Measurements from ENCODE around the gene RASD2. TPM values are rescaled to one million over a fixed set of nuclear protein-coding genes. Genes with fewer than 3 reads are reported as not detected.
A peak's percentile ranks its signal among the peaks of the same experiment; 100 is the strongest.

Gene RASD2
- total RNA-seq, 2 experiments from 2014 or later: not detected

DNA sequence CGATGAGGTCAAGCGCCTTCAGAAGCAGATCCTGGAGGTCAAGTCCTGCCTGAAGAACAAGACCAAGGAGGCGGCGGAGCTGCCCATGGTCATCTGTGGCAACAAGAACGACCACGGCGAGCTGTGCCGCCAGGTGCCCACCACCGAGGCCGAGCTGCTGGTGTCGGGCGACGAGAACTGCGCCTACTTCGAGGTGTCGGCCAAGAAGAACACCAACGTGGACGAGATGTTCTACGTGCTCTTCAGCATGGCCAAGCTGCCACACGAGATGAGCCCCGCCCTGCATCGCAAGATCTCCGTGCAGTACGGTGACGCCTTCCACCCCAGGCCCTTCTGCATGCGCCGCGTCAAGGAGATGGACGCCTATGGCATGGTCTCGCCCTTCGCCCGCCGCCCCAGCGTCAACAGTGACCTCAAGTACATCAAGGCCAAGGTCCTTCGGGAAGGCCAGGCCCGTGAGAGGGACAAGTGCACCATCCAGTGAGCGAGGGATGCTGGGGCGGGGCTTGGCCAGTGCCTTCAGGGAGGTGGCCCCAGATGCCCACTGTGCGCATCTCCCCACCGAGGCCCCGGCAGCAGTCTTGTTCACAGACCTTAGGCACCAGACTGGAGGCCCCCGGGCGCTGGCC, 11.0 kb downstream of the RASD2 start:
- Mint-ChIP-seq H3K27me3 (peaks cover 6% of the 10 kb centered on the region), H3K27ac (no peak overlapping the region), H3K9me3 (no peaks in the 10 kb centered on the region), H3K36me3 (ENCODE audit: low read depth) (no peaks in the 10 kb centered on the region), H3K4me3 (no peak overlapping the region), H3K4me1 (peaks cover 18% of the 10 kb centered on the region)
- POLR2A ChIA-PET: no interaction called here
- no peak for DNase-seq
- CTCF ChIA-PET: interaction anchor here (0.6 to 2.1 kb wide), 4 partner anchors 10 to 159 kb away, joined by 3 to 11 read pairs (median 5); partner anchors contain the start of gene RASD2

DNA sequence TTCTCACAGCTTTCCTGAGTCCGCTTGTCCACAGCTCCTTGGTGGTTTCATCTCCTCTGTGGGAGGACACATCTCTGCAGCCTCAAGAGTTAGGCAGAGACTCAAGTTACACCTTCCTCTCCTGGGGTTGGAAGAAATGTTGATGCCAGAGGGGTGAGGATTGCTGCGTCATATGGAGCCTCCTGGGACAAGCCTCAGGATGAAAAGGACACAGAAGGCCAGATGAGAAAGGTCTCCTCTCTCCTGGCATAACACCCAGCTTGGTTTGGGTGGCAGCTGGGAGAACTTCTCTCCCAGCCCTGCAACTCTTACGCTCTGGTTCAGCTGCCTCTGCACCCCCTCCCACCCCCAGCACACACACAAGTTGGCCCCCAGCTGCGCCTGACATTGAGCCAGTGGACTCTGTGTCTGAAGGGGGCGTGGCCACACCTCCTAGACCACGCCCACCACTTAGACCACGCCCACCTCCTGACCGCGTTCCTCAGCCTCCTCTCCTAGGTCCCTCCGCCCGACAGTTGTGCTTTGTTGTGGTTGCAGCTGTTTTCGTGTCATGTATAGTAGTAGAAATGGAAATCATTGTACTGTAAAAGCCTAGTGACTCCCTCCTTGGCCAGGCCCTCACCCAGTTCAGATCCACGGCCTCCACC, 11.7 kb downstream of the RASD2 start:
- H3K27me3 Mint-ChIP-seq: peaks cover 7% of the 10 kb centered on the region

DNA sequence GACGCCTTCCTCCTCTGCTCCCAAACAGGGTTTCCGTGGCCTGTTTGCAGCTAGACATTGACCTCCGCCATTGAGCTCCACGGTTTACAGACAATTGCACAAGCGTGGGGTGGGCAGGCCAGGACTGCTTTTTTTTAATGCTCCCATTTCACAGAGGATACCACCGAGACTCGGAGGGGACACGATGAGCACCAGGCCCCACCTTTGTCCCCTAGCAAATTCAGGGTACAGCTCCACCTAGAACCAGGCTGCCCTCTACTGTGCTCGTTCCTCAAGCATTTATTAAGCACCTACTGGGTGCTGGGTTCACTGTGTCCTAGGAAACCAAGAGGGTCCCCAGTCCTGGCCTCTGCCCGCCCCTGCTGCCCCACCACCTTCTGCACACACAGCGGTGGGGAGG, 12.2 kb downstream of the RASD2 start:
- POLR2A ChIA-PET: no interaction called here
- DNase-seq: no peak
- CTCF ChIA-PET: interaction anchor here (1.3 to 2.1 kb wide), 4 partner anchors 8 to 23 kb away, joined by 3 to 11 read pairs (median 6); partner anchors contain the start of gene RASD2
- peak overlapping the region; percentile 87 for H3K27ac Mint-ChIP-seq
- peaks cover 9% of the 10 kb centered on the region for H3K27me3 Mint-ChIP-seq
- no peaks in the 10 kb centered on the region for H3K36me3 Mint-ChIP-seq (ENCODE audit: low read depth)
- peak overlapping the region; percentile 2 for H3K4me3 Mint-ChIP-seq
- peaks cover 18% of the 10 kb centered on the region for H3K4me1 Mint-ChIP-seq
- no peaks in the 10 kb centered on the region for H3K9me3 Mint-ChIP-seq

More for the DNA sequence above, 11.7 kb downstream of the RASD2 start:
- POLR2A ChIA-PET: no interaction called here
- H3K4me3 Mint-ChIP-seq: peak overlapping the region; percentile 2
- H3K4me1 Mint-ChIP-seq: peaks cover 18% of the 10 kb centered on the region
- no peaks in the 10 kb centered on the region for H3K36me3 Mint-ChIP-seq (ENCODE audit: low read depth)
- H3K9me3 Mint-ChIP-seq: no peaks in the 10 kb centered on the region
- peak overlapping the region; percentile 87 for H3K27ac Mint-ChIP-seq
- DNase-seq: peak; percentile 94
- CTCF ChIA-PET: interaction anchor here (1.3 to 2.1 kb wide), 3 partner anchors 11 to 23 kb away, joined by 3 to 11 read pairs (median 6); partner anchors contain the start of gene RASD2

DNA sequence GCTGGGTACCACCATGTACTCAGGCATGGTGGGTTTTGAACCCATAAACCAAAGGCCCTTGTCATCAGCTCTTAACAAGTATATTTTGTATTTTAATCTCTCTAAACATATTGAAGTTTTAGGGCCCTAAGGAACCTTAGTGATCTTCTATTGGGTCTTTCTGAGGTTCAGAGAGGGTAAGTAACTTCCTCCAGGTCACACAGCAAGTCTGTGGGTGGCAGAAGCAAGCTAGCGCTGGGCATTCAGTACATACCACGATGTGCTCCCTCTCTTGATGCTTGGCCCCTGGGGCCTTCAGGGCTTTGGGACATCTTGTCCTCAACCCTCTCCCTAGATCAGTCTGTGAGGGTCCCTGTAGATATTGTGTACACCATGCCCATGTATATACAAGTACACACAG, 12.7 kb downstream of the RASD2 start:
- no peak overlapping the region for H3K27ac Mint-ChIP-seq
- no peaks in the 10 kb centered on the region for H3K36me3 Mint-ChIP-seq (ENCODE audit: low read depth)
- H3K9me3 Mint-ChIP-seq: no peaks in the 10 kb centered on the region
- ChIA-PET POLR2A (no interaction called here), CTCF (interaction anchor here (0.5 to 2.1 kb wide), 4 partner anchors 9 to 37 kb away, joined by 3 to 11 read pairs (median 6); partner anchors contain the start of gene RASD2)
- H3K4me3 Mint-ChIP-seq: no peak overlapping the region
- peaks cover 13% of the 10 kb centered on the region for H3K27me3 Mint-ChIP-seq
- DNase-seq: no peak
- peaks cover 18% of the 10 kb centered on the region for H3K4me1 Mint-ChIP-seq

DNA sequence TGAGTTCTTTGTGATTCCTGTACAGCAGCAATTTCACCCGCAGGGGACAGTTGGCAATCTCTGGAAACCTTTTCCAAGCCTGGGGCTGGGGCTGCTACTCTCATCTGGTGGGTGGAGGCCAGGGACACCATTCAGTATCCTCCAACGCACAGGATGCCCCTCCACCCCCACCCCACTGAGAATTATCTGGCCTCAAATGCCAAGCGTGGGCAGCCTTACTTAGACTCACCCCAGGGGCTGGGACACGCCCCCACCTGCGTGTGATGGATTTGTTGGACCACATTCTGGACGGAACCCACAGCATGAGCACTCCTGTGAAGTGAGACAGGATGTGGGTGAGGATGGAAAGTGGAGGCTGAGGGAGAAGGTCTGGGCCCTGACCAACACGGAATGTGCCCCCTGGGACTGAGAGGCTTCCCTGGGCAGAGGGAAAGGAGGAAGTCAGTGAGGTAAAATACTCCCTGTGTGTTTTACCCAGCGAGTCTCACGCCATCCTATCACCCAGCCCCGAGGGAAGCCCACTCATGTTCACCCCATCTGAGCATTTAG, 13.7 kb downstream of the RASD2 start:
- ChIA-PET POLR2A (no interaction called here), CTCF (interaction anchor here (2.1 kb wide), 1 partner anchor 10 kb away, joined by 5 read pairs; no protein-coding TSS in a partner anchor)
- no peaks in the 10 kb centered on the region for H3K36me3 Mint-ChIP-seq (ENCODE audit: low read depth)
- H3K4me3 Mint-ChIP-seq: no peak overlapping the region
- no peak for DNase-seq
- no peak overlapping the region for H3K27ac Mint-ChIP-seq
- peaks cover 18% of the 10 kb centered on the region for H3K4me1 Mint-ChIP-seq
- no peaks in the 10 kb centered on the region for H3K9me3 Mint-ChIP-seq
- peaks cover 10% of the 10 kb centered on the region for H3K27me3 Mint-ChIP-seq

DNA sequence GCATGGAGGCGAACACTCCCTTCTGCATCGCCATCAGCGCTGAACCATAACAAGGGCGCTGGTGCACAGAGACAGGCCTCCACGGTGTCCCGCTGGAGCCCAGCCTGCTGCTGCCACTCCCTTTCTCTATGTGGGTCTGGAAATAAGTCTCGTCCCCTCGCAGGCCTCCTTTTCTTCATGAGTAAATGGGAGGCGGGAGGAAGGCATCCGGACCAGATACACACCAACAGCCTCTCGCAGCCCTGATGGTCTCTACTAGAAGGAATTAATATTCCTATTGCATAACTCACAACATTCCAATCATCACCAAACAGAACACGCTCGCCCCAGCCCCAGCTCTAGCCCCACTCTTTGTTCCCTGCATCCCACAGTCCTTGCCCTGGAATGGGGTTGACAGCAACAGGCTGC, 14.9 kb downstream of the RASD2 start:
- ChIA-PET CTCF (no interaction called here), POLR2A (no interaction called here)
- DNase-seq: no peak
- Mint-ChIP-seq H3K27ac (no peak overlapping the region), H3K27me3 (peaks cover 15% of the 10 kb centered on the region), H3K4me3 (no peak overlapping the region), H3K4me1 (peaks cover 18% of the 10 kb centered on the region), H3K9me3 (no peaks in the 10 kb centered on the region), H3K36me3 (ENCODE audit: low read depth) (no peaks in the 10 kb centered on the region)

DNA sequence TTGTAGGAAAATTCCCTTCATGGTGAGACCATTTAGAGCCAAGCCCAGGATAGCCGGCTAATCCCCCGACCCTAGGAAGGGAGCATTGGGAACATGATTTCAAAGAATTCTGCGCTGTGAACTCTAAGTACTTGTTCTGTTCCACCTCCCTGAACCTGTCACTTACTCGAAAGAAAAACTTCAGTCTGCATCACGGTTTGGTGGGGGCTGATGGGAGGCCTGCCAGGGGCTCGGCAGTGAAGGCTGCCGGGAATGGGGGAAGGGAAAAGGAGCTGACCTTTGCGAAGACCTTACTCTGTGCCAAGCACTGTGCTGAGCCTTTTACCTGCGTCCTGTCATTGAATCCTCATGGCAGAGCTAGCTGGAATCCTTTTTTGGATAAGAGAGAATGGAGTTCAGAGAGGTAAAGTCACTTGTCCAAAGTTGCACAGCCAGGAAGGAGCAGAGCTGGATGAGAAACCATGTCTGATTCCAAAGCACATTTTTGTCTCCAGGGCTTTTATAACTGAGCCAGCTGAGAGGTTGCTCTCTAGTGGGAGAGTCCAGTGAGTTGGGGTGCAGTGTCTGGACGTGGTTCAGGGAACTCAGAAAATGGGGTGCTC, 15.4 kb downstream of the RASD2 start:
- no peak for DNase-seq
- H3K36me3 Mint-ChIP-seq (ENCODE audit: low read depth): no peaks in the 10 kb centered on the region
- POLR2A ChIA-PET: no interaction called here
- no peaks in the 10 kb centered on the region for H3K9me3 Mint-ChIP-seq
- peaks cover 18% of the 10 kb centered on the region for H3K4me1 Mint-ChIP-seq
- CTCF ChIA-PET: interaction anchor here (1.2 kb wide), 1 partner anchor 27 kb away, joined by 3 read pairs; no protein-coding TSS in a partner anchor
- peaks cover 15% of the 10 kb centered on the region for H3K27me3 Mint-ChIP-seq
- H3K4me3 Mint-ChIP-seq: no peak overlapping the region
- no peak overlapping the region for H3K27ac Mint-ChIP-seq

DNA sequence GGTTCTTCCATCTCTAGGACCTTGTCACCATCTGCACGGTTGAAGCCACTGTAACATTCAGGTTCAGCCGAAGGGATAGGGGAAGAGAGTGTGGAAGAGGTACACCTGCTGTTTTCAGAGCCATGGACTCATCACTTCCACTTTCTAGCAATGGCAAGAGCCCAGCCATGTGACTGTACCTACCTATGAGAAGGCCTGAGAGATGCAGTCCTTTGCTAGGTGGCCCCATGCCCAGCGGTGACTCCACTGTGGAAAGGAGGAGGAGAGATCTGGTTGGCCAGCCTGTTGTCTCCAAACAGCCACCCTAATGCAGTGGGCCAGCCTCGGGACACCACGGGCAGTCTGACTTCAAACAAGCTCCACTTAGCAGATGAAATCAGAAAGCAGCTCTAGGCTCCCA, 16.0 kb downstream of the RASD2 start:
- Mint-ChIP-seq H3K9me3 (no peaks in the 10 kb centered on the region), H3K4me3 (no peak overlapping the region), H3K36me3 (ENCODE audit: low read depth) (no peaks in the 10 kb centered on the region), H3K27ac (no peak overlapping the region), H3K4me1 (peaks cover 18% of the 10 kb centered on the region), H3K27me3 (peaks cover 15% of the 10 kb centered on the region)
- ChIA-PET POLR2A (no interaction called here), CTCF (interaction anchor here (1.2 kb wide), 1 partner anchor 27 kb away, joined by 3 read pairs; no protein-coding TSS in a partner anchor)
- DNase-seq: no peak

DNA sequence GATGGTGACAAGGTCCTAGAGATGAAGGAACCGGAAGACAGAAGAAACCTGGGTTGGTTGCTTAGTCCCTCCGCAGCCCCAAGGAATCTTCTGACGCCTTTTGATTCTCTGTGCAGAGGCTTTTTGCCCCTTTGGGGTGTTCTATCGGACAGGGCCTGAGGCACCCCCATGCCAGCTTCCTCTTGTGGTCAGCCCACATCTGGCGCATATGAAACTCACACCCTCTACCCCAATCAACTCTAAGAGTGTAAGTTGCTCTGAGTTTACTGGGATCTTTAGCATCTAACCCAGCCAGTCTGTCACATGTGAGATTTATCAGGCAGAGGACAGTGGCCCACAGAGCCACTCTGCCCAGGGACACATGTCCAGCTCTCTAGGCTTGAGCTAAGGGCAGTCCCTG, 17.4 kb downstream of the RASD2 start:
- Mint-ChIP-seq H3K4me1 (peaks cover 8% of the 10 kb centered on the region), H3K27ac (no peak overlapping the region), H3K36me3 (ENCODE audit: low read depth) (no peaks in the 10 kb centered on the region), H3K4me3 (no peak overlapping the region), H3K27me3 (peaks cover 15% of the 10 kb centered on the region), H3K9me3 (no peaks in the 10 kb centered on the region)
- no peak for DNase-seq
- ChIA-PET POLR2A (no interaction called here), CTCF (no interaction called here)

DNA sequence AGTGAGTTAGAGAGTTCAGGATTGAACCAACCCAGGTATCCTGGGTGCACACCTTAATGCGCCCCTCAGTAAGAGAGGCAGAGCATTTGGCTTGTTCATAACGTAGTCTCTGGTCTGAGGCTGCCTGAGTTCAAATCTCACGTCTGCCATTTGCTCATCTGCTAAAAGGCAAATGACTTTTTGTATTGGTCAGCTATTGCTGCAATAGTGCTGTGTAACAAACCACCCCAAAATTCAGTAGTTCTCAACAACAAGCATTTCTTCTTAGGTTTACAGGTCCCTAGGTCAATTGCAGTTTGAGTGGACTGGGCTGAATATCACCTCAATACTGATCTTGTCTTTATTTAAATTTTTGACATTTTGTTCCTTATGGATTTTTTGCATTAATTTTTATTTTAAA, 18.1 kb downstream of the RASD2 start:
- H3K9me3 Mint-ChIP-seq: no peaks in the 10 kb centered on the region
- no peak overlapping the region for H3K27ac Mint-ChIP-seq
- CTCF ChIA-PET: no interaction called here
- POLR2A ChIA-PET: no interaction called here
- peaks cover 17% of the 10 kb centered on the region for H3K27me3 Mint-ChIP-seq
- H3K36me3 Mint-ChIP-seq (ENCODE audit: low read depth): no peaks in the 10 kb centered on the region
- no peak overlapping the region for H3K4me3 Mint-ChIP-seq
- DNase-seq: no peak
- peaks cover 2% of the 10 kb centered on the region for H3K4me1 Mint-ChIP-seq

DNA sequence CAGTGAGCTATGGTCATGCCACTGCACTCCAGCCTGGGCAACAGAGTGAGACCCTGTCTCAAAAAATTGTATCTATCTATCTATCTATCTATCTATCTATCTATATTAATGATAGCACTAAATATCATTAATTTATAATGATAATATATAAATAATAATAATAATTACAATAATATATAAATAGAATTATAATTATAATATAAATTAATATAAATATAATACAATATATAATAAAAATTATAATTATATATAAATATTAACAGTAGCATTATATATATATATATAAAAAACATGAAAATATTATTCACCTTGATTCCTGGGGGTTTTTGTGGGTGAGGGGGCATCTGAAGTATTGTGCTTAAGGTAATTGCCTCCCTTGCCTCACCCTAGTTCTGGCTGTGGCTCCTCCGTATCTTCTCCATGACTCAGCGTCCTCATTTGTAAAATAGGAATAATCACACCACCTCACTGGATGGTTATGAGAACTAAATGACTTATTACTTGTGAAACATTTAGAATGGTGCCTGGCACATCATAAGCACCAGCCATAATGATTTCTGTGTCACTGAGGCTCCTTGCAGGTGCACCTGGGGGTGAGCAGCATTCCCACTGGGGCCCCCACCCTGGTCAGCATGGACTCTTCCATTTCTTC, 18.8 kb downstream of the RASD2 start:
- no peak overlapping the region for H3K27ac Mint-ChIP-seq
- peaks cover 17% of the 10 kb centered on the region for H3K27me3 Mint-ChIP-seq
- CTCF ChIA-PET: no interaction called here
- no peak overlapping the region for H3K4me3 Mint-ChIP-seq
- POLR2A ChIA-PET: no interaction called here
- no peaks in the 10 kb centered on the region for H3K9me3 Mint-ChIP-seq
- no peaks in the 10 kb centered on the region for H3K4me1 Mint-ChIP-seq
- no peak for DNase-seq
- no peaks in the 10 kb centered on the region for H3K36me3 Mint-ChIP-seq (ENCODE audit: low read depth)

DNA sequence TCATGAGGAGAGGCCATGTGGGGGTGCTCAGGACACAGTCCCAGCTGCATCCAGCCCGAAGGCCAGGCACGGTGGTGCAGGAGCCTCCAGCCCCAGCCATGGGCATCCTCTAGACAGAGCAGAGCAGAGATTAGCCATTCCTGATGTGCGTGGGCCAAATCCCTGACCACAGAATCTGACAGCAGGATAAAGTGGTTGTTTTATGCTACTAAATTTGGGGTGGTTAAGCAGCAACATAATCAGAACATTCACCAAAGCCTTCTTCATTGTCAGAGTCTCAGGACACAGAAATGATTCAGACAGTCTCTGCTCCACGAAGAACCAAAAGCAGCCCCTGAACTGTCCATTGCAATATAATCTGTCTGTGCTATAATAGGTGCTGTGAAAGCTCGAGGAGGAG, 19.7 kb downstream of the RASD2 start:
- no peaks in the 10 kb centered on the region for H3K36me3 Mint-ChIP-seq (ENCODE audit: low read depth)
- H3K9me3 Mint-ChIP-seq: no peaks in the 10 kb centered on the region
- no peak overlapping the region for H3K4me3 Mint-ChIP-seq
- no peak for DNase-seq
- CTCF ChIA-PET: interaction anchor here (0.6 kb wide), 1 partner anchor 602 kb away, joined by 3 read pairs; no protein-coding TSS in a partner anchor
- POLR2A ChIA-PET: no interaction called here
- no peaks in the 10 kb centered on the region for H3K4me1 Mint-ChIP-seq
- H3K27ac Mint-ChIP-seq: no peak overlapping the region
- peaks cover 14% of the 10 kb centered on the region for H3K27me3 Mint-ChIP-seq

Measured in activated CD4-positive, alpha-beta T cell treated with anti-CD3 and anti-CD28 coated beads, Interleukin-2, amount 10 ng/mL, durations not matched to agents 7 days and 5 days (primary cell).